Measurements from ENCODE around the gene PGLYRP2.

The PGLYRP2 gene

DNA sequence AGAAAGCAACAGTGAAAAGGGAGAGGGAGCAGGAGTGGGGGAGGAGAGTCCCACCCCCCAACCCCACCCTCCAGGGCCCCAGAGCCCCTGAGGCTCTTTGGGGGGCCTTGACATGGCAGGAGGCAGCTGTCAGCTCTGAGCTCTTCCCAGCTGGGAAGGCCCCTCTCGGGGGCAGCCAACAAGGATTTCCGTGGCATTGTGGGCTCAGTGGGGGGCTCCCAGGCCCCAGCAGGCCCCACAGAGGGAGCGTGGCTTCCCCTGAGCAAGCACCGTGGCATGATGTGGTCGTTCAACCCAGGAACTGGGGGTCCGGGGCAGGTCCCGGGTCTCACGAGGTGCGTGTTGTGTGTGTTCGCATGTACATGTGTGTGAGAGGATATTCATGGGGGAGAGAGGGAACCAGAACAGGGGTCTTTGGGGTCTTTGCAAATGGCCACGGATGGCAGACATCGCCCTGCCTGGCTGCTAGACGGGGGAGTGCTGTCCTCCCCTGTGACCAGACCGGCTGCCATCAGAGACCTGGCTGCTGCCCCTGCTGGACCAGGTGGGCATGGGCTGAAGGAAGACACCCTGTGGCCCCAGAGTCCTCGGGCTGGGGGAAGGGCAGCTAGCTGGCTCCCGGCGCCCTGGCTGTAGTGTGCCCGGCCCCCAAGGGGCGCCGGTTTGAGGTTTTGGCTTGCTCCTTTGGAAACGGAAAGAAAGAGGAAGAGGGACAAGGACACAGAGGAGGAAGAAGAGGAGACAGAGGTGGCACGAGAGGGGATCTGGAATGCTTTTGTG, 56.8 kb downstream of the PGLYRP2 start:
- no peak for DNase-seq

DNA sequence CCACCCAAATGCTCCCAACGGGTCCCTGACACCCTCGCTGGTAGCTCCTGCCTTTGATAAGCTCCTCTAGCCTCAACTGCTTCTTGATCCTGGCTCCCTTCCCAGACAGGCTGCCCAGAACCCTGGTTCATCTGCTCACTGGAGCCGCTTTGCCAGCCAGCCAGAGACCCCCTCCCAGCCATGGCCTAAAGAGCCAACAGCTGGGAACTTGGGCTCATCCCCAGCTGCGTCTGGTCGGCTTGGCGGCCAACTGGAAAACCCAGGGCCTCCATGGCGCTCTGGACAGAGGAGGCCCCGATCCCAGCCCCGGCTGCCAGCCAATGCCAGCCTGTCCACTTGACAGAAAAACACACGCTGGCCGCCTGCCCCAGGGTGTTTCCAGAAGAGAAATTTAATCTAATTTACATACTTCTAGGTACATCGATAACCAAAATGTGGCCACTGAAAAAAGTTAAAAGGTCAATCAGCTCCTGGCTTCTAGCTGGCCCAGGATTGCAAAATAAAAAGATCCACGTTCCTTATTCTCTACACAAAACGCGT, 57.5 kb downstream of the PGLYRP2 start:
- no peak for DNase-seq

DNA sequence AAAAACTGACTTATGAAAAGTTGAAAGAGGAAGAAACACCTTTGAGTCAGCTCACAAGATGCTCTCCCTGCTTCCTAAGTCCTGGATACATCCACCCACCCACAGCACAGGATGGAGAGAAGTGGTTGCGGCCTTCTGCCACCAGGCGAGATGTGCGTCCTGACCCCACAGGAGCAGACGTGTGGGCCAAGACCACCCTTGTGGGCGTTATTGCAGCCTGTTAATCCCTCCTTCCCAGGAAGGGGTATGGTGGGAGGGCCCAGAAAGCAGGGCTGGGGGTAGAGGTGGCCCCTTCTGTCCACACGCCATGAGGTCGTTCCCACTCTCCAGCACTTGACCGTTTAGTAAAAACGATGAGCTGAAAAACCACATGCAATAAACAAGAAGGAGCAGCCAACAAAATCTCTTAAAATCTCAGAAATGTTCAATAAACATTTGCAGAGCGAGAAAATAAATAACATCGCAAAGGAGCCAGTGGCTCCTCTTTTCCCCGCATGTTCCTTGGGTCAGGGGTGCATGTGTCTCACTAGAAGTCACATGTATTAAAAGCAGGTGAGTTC, 58.1 kb downstream of the PGLYRP2 start:
- no peak for DNase-seq

DNA sequence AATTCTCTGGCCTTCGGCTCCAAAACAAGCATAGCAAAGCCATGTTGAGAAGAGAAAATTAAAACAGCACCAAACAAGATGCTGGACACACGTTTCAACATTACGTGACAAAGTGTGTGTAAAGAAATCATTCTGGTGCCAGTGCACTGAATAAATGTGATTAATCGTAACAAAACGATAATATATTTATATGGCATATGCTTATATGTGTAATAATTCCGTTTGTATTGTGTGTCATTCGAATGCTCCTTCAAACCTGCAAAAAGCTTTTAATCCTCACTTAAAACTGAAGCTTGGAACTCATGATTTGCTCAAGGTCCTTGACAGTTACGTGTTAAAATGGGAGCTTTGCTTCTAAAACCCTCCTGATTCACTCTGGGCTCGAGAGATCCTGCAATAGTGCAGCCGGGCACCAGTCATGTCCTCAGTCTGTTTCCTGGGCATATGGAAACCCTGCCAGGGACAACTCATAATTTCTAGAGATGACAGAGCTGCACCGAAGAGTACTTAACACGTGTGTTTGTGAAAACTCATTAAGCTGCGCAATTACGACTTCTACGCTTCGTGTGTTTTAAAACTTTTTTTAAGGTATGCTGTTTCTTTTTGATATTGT, 59.8 kb downstream of the PGLYRP2 start:
- no peak for DNase-seq

All from activated CD4-positive, CD25-positive, alpha-beta regulatory T cell (primary cell).